Activated effector memory CD4-positive, alpha-beta T cell treated with anti-CD3 and anti-CD28 coated beads, Interleukin-2, amount 50 U/mL, for 16 hours (primary cell): ENCODE measurements around the gene SMPD3.

ENCODE experiments used
- DNase-seq: peaks from one replicate; pipeline ENCODE4 v3.0.0-alpha.2; 2020

Gene SMPD3

GRCh38 chr16:68470461-68471150 lies 22.3 kb upstream of the SMPD3 start:
- DNase-seq: no peak

GRCh38 chr16:68469796-68470460 lies 21.6 kb upstream of the SMPD3 start:
- DNase-seq: no peak

- DNase-seq: no peak
These were observed 20.5 kb upstream of the SMPD3 start for GRCh38 chr16:68468842-68469241.

DNA sequence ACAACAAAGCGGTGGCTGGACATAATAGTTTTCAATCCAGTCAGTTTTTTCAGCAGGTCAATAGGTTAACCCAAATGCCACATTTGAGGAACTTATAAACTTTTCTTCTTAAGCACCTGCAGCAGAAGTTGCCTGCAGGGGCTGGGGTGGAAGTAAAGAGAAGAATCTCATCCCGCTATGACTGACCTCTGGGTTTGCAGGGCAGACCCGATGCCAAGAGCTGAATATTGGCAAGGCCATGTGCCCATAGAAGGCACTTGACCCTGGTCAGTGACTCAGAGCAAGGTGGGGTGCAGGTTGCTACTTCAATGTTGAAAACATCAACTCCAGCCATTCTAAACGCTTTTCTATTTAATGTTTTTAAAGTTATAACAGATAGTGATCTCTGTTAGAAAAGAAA lies 17.9 kb upstream of the SMPD3 start:
- DNase-seq: no peak

GRCh38 chr16:68463904-68464303 lies 15.6 kb upstream of the SMPD3 start:
- no peak for DNase-seq

DNA sequence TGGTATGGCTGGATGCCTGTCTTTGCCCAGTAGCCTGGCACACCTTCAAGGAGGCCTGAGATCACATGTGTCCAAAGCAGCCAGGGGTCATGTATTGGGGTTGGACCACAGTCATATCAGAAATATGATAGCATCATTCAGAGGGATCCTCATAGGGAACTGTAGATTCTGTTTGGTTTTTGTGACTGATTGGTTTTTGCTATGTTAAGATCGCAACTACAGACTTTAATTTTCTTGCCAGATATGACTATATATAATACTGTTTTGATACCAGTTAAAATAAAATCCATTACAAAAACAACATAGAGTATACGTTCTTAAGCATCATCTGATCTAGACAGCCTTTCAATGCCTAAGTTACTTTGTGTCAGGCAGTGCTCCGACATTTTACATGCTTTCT lies 11.8 kb upstream of the SMPD3 start:
- DNase-seq: no peak

DNA sequence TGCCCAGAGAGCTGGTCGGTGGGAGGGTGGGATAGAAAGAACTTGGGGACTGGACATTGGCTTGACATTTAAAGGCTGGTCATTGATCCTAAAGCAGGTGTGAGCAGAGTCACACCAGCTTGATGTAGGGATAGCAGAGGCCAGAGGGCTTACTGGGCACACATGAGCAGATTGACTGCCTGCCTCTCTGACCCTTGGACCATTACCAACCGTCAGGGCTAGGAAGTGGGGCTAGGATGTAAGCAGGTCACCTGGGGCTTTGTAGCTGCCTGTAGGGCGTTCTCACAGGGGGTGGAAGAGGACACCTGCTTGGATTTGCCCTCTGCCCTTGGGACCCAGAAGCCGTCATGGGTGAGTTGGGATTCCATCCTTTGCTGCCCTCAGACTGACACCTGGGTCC lies 11.1 kb upstream of the SMPD3 start:
- no peak for DNase-seq

DNA sequence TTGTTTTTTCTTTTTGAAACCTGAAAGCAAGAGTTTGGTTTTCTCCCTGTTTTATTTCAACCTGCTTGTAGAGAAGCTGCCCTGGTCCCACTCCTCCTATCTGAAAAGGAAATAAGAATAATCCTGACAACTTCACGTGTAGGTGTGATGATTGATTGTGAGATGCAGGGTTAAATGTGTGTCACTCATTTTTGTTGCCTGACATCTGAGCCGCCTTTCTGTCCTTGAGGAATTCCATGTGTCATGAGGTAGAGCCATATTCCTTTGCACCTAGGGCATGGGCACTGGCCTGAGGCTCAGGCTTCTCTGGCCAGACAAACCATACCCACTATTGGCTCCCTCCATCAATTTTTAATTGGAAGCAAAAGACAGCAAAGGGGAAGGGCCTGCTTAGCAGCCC lies 10.2 kb upstream of the SMPD3 start:
- DNase-seq: no peak

DNA sequence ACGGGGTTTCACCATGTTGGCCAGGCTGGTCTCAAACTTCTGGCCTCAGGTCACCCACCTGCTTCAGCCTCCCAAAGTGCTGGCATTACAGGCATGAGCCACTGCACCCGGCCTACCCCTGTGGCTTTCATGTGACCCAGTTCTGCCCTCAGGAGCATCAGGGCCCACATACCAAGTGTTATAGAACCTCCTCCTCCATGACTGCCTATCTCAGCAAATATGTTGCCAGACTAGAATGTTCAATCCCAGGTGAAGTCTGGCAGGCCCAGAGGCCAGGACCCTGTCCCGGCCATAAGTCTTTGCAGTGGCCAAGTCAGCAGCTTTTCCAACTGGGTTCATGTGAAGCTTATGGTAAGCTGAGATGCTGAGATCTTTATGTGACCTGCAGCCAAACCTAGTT lies 9.8 kb upstream of the SMPD3 start:
- no peak for DNase-seq

DNA sequence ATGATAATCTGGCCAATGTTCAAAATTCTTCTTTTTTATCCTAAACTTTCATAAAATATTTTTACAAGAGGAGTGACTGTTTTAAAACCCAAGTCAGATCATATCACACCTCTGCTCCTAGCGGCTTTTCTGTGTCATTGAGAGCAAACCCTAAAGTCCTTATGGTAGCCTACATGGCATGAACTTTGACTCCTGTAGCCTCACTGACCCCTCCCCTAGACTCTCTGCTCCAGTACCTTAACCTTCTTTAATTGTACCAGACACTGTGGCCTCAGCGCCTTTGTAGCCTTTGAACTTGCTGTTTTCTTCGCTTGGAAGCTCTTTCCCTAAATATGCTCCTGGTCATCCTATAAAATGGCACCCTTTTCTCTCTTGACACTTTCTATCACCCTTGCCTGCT lies 7.3 kb upstream of the SMPD3 start:
- DNase-seq: no peak

DNA sequence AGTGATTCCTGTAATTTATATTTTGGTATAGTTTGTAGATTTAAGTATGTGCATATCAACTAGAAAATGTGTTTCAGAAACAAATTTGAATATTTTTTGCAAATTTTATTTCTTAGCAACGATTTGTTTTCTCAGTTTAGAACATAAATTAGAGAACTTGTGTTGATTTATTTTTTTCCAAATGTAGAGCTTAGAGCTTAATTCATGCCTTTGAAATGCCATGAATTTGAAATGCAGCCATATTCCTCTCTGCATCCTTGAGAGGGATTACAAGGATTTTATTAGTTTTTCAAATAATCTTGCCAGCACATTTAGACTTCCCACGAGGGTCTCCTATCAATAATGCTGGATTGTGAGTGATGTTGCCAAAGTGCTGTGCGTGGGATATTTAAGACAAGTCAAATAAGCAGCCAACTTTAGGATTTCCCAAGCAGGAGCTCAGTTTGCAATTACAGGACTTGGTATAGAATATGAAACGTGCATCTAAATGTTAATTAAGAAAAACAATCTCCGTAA lies 6.7 kb upstream of the SMPD3 start:
- DNase-seq: no peak

GRCh38 chr16:68453816-68454215 lies 5.5 kb upstream of the SMPD3 start:
- no peak for DNase-seq

DNA sequence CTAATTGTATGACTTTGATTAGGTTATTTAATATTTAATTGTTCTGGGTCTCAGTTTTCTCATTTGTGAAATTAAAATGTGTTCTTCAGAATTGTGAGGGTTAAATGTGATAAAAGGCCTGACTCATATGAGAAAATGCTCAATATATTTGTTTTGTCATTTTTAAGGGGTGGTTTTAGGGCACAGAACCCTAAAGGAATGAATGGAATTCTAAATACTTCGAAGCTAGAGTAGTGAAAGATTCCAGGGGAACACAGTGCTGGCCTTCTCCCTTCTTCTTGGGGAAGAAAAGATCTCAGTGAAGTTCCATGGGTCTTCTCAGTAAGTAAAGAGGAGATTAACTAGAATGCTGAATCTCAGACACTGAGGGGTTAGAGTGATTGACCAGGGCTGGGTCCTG lies 3.9 kb upstream of the SMPD3 start:
- no peak for DNase-seq

- no peak for DNase-seq
These were observed 3.4 kb upstream of the SMPD3 start for GRCh38 chr16:68451676-68452075.

GRCh38 chr16:68450741-68451255 lies 2.5 kb upstream of the SMPD3 start:
- DNase-seq: no peak

- no peak for DNase-seq
These were observed 502 bp downstream of the SMPD3 start for GRCh38 chr16:68447653-68448359.

DNA sequence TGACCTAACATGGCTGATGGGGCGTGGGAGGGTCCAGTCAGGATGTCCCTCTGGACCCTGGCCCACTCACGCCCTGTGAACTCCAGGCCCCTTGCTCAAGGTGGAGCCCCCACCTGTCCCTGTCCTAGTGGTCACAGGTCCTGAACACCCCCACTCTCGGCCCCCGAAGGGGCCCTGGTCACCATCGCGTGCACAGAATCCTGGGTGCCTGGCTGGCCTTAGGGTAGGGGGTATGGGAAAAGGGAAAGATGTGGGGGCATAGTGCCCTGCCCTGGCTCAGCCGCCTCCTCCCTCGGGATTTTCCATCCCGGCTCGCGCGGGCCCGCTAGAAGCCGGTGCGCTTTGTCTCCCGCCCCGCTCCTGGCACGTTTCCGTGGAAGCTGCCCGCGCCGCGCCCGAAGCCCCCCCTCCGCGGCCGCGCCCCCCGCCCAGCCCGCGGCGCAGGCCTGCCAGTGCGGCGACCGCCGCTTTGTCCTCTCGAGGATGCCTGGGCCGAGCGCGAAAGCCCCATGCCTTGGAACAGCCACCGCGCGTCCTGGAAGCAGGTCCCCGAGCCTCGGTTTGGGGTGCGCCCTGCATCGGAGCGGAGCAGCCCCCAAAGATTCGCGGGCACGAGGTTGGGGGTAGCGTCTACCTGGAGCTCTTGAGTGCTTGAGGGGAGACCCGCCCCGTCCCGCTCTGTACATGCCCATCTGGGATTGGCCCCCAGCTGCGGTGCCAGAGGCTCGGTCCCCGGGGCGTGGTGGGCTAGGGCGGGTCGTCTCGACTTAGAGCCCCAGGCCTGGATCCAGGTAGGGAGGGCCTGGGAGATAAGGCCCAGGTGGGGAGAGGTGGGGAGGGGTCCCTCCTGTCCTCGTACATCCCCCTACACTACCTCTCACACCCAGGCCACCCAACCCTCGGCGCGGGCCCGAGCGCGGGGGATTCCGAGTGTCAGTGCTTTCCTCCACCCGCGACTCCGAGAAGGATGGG lies 1.3 kb downstream of the SMPD3 start:
- DNase-seq: no peak

DNA sequence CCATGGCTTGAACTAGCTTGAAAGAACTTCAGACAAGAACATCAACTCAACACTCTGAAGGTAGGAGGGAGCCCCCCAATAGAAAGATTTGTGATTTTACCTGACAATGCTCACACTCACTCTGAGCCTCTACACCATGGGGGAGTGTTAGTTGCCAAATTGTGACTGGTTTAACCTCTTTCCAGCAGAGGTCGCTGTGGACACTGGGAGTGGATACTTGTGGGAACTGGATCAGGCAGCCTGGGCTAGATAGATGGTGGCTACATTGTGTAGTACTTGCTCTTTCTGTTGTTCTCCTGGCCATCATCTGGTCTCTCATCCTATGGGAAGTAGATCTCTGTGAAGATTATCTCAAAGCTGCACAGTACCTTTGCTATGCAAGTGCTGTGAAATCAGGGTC lies 2.9 kb downstream of the SMPD3 start:
- no peak for DNase-seq

DNA sequence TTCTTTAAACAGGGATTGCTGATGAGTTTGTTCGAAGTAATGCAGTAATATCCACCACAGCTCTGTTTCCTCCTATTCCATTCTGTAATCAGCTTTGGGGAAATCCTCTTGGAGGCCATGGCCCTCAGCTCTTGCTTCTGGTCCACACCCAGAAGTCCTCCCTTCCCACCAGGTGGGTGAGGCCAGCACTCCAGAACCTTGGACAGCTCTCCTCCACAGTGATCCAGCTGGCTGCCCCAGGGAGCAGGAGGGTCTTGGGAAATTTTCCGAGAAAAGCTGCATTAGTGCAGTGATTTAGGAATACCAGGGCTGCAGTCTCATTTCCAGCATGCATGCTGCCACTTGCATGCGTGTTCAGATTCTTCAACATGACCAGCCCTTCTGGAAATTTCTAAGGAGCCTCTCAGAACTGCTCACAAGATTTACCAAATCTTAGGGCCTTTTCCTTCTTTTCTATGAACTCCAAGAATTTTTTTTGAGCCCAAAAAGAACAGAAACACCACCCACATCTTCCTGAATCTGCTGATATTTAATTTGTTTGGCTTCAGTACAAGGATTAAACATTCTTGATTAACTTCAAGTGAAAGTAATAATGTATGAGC lies 4.2 kb downstream of the SMPD3 start:
- DNase-seq: no peak

DNA sequence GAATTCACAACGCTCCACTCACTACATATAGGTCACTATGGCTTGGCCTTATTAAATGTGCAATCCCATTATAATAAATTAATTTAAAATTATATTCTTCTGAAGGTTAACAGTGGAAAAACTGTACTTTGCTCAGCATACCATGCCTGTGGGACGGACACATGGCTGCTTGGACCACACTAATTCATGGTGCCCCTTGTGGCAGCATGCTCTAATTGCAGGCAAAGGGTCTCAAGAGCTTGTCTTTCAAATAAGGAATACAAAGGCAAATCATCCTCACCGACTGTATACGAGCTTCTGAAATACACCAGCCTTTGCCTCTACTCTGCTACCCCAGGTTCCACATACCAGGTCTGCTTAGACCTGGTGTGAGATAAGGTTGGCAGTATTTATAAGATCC lies 11.7 kb downstream of the SMPD3 start:
- DNase-seq: no peak

DNA sequence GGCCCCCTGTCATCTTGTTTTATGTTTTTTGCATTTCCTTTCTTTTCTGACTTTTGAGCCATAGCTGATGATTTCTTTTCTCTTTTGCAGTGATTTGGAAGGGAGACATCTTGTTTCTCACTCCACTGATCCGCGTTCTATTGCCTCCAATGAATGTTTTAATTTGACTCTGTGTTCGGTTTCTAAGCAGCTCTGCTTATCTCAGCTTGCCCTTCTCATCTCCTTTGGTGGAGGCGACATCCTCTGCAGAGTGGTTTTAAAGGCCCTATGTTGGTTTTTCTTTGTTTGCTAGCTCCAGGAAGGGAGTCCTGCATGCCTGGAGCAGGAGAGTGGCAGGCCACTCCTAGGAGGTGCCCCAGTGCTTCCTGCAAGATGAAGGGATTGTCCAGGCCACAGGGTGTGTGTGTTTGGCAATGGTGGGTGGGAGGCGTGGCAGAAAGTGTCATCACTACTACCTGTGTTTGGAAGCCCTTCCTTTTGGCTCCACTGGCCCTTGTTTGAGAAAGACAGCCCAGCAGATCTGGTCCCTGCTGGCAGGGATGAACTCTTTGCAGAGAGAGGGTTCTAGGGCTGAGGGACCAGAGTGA lies 13.6 kb downstream of the SMPD3 start:
- DNase-seq: no peak

DNA sequence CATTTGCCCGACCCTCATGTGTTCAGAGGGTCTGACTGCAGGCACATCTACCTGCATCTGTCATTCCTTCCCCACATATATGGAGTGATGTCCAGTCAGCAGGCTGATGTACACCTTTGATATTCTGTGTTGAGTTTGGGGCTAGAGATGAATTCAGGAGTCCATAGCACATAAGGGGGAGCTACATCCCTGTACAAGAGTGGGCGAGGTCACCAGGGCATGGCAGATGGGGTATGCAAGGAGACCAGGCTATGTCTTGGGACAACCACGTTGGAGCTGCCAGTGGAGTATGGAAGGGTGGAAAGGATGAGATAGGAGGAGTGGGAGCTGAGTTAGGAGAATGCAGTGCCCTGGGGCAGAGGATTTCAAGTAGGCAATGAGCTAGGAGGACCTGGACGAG lies 15.0 kb downstream of the SMPD3 start:
- DNase-seq: no peak
